ENCODE data around the gene BPTF.
"Not testable (repeated sequence)": the region's sequence is repeated elsewhere in the genome, so short reads cannot be mapped to it uniquely, and the experiment has no call there.

The BPTF gene

GRCh38 chr17:67902511-67903231, 77.4 kb downstream of the BPTF start:
- DNase-seq, result no peak

- not testable (repeated sequence) for DNase-seq
These were observed 80.0 kb downstream of the BPTF start for GRCh38 chr17:67905298-67905697.

- not testable (repeated sequence) for DNase-seq
These were observed 85.0 kb downstream of the BPTF start for GRCh38 chr17:67910117-67910803.

DNA sequence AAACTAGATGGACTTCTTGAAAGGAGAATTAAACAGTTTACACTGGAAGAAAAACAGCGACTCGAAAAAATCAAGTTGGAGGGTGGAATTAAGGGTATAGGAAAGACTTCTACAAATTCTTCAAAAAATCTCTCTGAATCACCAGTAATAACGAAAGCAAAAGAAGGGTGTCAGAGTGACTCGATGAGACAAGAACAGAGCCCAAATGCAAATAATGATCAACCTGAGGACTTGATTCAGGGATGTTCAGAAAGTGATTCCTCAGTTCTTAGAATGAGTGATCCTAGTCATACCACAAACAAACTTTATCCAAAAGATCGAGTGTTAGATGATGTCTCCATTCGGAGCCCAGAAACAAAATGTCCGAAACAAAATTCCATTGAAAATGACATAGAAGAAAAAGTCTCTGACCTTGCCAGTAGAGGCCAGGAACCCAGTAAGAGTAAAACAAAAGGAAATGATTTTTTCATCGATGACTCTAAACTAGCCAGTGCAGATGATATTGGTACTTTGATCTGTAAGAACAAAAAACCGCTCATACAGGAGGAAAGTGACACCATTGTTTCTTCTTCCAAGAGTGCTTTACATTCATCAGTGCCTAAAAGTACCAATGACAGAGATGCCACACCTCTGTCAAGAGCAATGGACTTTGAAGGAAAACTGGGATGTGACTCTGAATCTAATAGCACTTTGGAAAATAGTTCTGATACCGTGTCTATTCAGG, 85.9 kb downstream of the BPTF start:
- DNase-seq, result no peak

- no peak for DNase-seq
These were observed 86.8 kb downstream of the BPTF start for GRCh38 chr17:67912088-67912487.

DNA sequence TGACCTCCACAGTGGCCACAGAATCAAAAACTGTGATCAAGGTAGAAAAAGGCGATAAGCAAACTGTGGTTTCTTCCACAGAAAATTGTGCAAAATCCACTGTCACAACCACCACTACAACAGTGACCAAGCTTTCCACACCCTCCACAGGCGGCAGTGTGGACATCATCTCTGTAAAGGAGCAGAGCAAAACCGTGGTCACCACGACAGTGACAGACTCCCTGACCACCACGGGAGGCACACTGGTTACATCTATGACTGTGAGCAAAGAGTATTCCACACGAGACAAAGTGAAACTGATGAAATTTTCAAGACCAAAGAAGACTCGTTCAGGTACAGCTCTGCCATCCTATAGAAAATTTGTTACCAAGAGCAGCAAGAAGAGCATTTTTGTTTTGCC, 87.4 kb downstream of the BPTF start:
- no peak for DNase-seq

GRCh38 chr17:67920212-67920611, 94.9 kb downstream of the BPTF start:
- DNase-seq, result no peak

DNA sequence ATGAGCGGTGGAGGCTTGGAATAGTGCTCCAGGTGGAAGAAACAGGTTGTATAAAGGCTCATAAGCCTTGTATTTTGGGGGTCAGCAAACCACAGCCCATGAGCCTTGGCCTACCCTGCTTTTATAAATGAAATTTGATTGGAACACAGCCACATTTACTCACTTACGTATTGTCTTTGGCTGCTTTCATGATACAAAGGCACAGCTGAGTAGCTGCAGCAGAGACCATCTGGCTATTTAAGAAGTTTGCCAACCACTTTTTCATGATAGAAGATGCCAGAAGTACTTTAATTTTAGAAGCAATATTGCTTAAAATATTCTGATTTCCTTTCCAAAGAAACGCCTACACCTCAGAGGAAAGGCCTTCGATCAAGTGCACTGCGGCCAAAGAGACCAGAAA, 97.2 kb downstream of the BPTF start:
- DNase-seq, result no peak

DNA sequence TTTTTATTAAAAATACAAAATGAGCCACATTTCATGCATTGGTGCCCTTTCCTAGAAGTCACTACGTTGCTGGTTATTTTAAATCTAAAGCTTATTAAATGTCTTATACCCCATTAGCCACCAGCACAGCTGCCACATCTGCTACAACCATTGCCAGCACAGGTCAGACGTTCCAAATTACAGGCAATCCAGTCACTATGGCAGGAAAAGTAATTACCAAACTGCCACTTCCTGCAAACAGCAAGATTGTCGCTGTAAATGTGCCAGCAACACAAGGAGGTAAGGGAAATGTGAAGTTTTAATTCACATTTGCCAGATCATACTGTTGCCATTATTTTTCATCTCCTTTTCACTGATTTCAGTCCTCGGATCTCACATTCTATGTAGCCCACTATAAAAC, 103.5 kb downstream of the BPTF start:
- DNase-seq, result not testable (repeated sequence)

GRCh38 chr17:67931227-67931626, 105.9 kb downstream of the BPTF start:
- DNase-seq, result no peak

- DNase-seq, result no peak
These were observed 117.5 kb downstream of the BPTF start for GRCh38 chr17:67942810-67943209.

- DNase-seq, result no peak
These were observed 118.7 kb downstream of the BPTF start for GRCh38 chr17:67944035-67944434.

DNA sequence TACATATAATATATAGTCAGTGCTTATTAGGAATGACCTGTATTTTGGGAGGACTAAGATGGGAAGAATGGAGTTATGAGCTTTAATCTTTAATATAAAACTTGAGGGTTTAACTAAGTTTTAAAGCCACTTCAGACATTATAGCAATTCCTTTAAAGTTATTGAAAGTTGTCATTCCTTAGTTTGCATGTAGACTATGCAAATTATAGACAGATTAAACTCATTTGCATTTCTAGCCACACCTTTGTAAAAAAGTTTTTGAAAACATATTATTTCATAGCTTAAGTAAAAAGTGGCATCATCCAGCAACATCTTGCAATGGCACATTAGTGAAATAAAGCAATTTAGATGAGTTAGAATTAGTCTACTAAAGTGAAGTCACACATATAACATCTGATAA, 121.2 kb downstream of the BPTF start:
- DNase-seq, result no peak

DNA sequence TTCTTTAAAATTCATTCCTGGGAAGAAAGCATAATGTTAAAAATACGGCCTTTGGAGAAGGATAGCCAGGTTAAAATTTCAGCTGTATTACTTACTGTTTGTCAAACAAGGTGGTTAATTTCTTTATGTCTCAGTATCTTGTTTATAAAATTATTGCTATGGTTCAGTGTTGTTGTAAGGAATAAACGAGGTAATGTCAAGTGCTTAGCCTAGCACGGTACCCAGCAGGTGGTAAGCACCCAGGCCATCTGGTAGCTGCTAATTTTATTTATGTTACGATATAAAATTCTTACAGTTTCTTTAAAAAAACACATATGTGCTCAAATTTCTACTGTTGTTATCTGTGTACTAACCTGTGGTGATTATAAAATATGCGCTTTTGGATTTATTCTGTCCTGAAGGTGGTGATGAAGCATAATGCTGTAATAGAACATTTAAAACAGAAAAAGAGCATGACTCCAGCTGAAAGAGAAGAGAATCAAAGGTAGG, 122.1 kb downstream of the BPTF start:
- DNase-seq, result no peak

DNA sequence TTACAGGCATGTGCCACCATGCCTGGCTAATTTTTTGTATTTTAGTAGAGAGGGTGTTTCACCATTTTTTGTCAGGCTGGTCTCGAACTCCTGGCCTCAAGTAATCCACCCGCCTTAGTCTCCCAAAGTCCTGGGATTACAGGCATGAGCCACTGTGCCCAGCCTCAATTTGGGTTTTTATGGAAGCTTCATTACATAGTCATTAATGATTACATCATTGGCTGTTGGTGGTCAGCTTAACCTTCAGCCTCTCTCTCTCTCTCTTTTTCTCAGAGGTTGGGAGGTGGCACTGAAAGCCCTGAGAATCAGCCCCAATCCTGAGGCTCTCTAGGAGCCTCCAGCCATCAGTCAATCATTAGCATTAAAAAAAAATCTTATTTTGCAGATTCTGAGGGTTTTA, 125.6 kb downstream of the BPTF start:
- DNase-seq, result no peak

DNA sequence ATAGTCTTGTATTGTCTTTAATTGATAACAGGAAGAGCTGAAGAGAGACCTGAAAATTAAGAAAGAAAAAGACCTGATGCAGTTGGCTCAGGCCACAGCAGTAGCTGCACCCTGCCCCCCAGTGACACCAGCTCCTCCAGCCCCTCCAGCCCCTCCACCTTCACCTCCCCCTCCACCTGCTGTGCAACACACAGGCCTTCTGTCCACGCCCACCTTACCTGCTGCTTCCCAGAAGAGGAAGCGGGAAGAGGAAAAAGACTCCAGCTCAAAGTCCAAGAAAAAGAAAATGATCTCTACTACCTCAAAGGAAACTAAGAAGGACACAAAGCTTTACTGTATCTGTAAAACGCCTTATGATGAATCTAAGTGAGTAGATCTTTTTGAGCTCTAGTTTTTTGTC, 134.2 kb downstream of the BPTF start:
- no peak for DNase-seq

DNA sequence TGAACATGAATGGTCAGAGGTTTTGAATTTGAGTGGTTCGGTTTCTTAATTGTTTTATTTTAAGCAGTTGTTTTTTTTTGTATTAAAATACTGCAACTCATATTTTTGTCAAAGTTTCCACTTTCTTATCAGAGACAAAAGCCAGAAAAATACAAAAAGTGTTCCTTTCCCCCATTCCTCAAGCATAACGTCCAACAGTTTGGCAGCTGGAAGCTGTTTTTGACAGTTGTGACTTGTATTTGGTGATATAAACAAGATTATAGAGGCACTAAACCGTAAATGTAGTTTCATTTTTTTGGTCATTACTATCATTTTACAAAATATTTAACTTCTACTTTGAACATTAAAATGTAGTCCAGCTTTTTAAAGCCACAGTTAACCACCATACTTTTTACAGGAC, 135.0 kb downstream of the BPTF start:
- not testable (repeated sequence) for DNase-seq

DNA sequence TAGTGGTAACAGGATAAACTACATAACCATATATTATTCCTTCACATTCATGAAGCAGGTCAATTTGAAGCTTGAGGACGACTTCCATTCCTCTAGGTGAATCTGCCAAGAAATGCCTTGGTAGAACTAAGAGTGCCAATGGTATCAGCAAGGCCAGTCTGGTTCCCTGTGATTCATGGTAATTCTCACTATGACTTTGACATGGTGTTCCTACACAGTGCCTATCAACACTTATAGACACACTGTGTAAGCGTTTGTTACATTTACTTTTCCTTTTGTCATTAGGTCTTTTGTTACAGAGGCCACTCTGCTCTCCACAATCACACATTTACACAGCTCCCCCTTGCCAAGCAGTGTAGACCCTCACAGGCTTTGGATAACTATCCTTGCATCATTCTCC, 136.9 kb downstream of the BPTF start:
- DNase-seq, result not testable (repeated sequence)

DNA sequence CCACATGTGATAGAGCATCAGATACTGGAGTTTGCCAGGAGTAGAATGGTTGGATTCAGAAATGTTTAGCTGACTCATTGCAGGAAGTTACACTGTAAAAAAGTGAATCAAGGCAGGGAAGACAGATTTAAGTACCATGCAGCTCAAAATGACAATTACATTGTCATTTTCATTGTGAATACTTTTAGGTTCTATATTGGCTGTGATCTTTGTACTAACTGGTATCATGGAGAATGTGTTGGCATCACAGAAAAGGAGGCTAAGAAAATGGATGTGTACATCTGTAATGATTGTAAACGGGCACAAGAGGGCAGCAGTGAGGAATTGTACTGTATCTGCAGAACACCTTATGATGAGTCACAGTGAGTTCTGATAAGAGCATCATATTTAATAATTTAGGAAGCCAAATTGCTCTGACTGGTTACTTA, 137.9 kb downstream of the BPTF start:
- peak; percentile 62 for DNase-seq

- DNase-seq, result no peak
These were observed 145.5 kb downstream of the BPTF start for GRCh38 chr17:67970783-67971182.

GRCh38 chr17:67974185-67974584, 148.9 kb downstream of the BPTF start:
- no peak for DNase-seq

DNA sequence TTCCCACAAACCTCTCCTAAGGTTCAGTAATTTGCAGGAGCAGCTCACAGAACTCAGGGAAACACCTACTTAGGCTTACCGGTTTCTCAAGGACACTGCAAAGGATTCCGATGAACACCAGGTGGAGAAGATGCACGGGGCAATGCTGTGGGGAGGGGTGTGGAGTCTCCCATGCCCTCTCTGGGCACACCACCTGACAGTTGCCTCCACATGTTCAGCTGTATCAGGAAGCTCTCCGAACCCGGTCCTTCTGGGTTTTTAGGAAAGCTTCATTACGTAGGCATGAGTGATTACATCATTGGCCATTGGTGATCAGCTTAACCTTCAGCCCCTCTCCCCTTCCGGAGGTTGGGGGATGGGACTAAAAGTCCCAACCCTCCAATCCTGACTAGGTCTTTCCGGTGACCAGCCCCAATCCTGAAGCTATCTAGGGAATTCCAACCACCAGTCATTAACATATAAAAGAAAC, 149.3 kb downstream of the BPTF start:
- DNase-seq, result no peak

DNA sequence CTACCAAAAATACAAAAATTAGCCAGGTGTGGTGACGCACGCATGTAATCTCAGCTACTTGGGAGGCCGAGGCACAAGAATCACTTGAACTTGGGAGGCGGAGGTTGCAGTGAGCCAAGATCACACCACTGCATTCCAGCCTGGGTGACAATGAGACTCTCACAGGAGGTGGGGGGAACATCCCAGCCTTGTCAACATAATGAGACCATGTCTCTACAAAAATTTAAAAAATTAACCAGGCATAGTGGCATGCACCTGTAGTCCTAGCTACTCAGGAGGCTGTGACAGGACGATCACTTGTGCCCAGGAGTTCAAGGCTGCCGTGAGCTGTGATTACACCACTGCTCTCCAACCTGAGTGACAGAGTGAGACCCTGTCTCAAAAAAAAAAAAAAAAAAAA, 151.0 kb downstream of the BPTF start:
- not testable (repeated sequence) for DNase-seq

GRCh38 chr17:67980456-67980855, 155.2 kb downstream of the BPTF start:
- no peak for DNase-seq

Data from stimulated activated CD4-positive, alpha-beta T cell treated with anti-CD3 and anti-CD28 coated beads, Interleukin-4, amount 100 ng/mL, for 1 hour (primary cell).